ENCODE results near the gene AMPD2. TPM values are rescaled to one million over a fixed set of nuclear protein-coding genes. Genes with fewer than 3 reads are reported as not detected.

Gene AMPD2
- total and polyA plus RNA-seq, 2 donors (not counting 3 experiments of a cell fraction or from before 2014, with no cell fraction given) = 69.4 TPM

DNA sequence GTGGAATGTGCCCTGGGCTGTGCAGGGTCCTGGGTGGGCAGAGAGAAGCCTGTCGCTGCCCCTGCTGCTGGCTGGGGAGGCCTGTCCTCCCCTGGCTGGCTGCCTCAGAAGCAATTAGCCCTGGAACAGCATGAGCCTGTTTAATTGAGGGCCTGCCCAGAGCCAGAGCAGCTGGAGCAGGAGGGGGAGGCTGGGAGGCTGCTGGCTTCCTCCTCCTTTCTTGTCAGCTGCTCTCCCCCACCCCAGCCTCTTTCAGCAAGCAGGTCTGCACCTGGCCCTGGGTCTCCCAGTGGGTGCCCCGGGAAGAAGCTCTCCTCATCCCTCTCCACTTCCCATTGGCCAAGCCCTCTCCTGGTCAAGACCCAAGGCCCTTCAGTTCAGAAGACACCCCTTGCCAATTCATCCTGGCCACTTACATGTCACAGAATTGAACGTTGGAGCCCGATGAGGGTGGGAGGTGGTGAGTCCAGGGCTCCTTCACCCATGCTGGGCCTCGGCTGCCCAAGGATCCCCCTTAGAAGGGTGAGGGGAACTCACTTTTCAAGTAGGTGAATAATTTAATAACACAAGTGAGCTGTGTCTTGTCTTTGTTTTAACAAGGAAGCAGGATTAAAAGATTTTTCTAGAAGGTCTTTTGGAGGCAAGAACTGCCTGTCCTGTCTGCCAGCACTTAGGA lies 13.2 kb downstream of the AMPD2 start:
- Histone ChIP-seq H3K4me3 (replicated peaks in 1 of 3; ENCODE audit: insufficient read depth in 1 of 3, low read depth in 1 of 3, low read length in 3 of 3) (no peak overlapping the region), H3K9me1 (replicated peaks; ENCODE audit: control insufficient read depth, extremely low read depth, insufficient read depth, low read length) (no peaks in the 10 kb centered on the region), H3K9ac (replicated peaks; ENCODE audit: extremely low read depth, insufficient read depth, low read length) (no peak overlapping the region), H3K9me3 (replicated peaks; ENCODE audit: control insufficient read depth, insufficient read depth, low read length) (no peaks in the 10 kb centered on the region), H3K4me1 (ENCODE audit: control insufficient read depth, extremely low read depth, insufficient read depth, low read length) (no peaks in the 10 kb centered on the region), H2AFZ (ENCODE audit: low read depth, low read length) (no peak overlapping the region), H3K79me2 (ENCODE audit: control insufficient read depth, insufficient read depth, low read length) (no peaks in the 10 kb centered on the region), H3K36me3 (ENCODE audit: control insufficient read depth in 2 of 2, extremely low read depth in 1 of 2, insufficient read depth in 2 of 2, low read length in 2 of 2) (peaks cover 9 to 33% of the 10 kb centered on the region in 2 experiments), H3K27me3 (ENCODE audit: control insufficient read depth in 2 of 2, insufficient read depth in 2 of 2, low read length in 2 of 2) (no peaks in the 10 kb centered on the region), H4K20me1 (replicated peaks; ENCODE audit: control insufficient read depth, extremely low read depth, insufficient read depth, low read length) (no peaks in the 10 kb centered on the region), H3K4me2 (ENCODE audit: insufficient read depth, low read length) (no peak overlapping the region), H3K27ac (ENCODE audit: insufficient read depth, low read depth, low read length) (no peak overlapping the region)
- FAIRE-seq (no peak), DNase-seq (ENCODE audit: low read depth, low spot score) (no peak)
- POLR2A ChIA-PET = interaction anchor here (0.8 kb wide), 1 partner anchor 84 kb away, joined by 3 read pairs; the partner anchor contains the start of gene GNAI3
- CTCF ChIA-PET = interaction anchor here (0.6 to 15.2 kb wide), 5 partner anchors 7 to 352 kb away, joined by 3 to 565 read pairs (median 4); partner anchors contain the start of gene AHCYL1
- TF ChIP-seq POLR2A (IDR thresholded peaks at IDR 0.05; ENCODE audit: low read depth, low read length) (no peak), FOS (IDR thresholded peaks at IDR 0.05; ENCODE audit: borderline replicate concordance, insufficient read depth, low read length) (no peak), GATA2 (IDR thresholded peaks at IDR 0.05; ENCODE audit: insufficient read depth, insufficient read length, low read depth, low read length) (no peak), CTCF (IDR thresholded peaks at IDR 0.05; ENCODE audit: extremely low read depth in 1 of 2, insufficient read depth in 1 of 2, low read depth in 1 of 2, low read length in 2 of 2) (no peak), EZH2 (IDR thresholded peaks at IDR 0.05; ENCODE audit: borderline replicate concordance, low read depth, low read length, severe bottlenecking) (no peak), POLR2AphosphoS5 (IDR thresholded peaks at IDR 0.05; ENCODE audit: insufficient read depth, low read depth, low read length) (no peak), MYC (IDR thresholded peaks at IDR 0.05; ENCODE audit: low read depth, low read length) (no peak)
- TF ChIP-seq, protein P1, sequence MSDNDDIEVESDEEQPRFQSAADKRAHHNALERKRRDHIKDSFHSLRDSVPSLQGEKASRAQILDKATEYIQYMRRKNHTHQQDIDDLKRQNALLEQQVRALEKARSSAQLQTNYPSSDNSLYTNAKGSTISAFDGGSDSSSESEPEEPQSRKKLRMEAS (IDR thresholded peaks at IDR 0.05; ENCODE audit: insufficient read depth, insufficient read length) = no peak
- intact Hi-C loops (cut with micrococcal nuclease) (no loop called here), dilution Hi-C loops (cut with MboI; ENCODE audit: extremely low pct_ligation_motif_present, low sequenced_read_pairs) (no loop called here)
- BruUV-seq (replicated peaks) = no TSS peak
